OCI-LY1 (cell line): ENCODE data around the gene TBL1X.

ENCODE experiments used
- H2AFZ ChIP-seq: fragments of 200-600 bp; sonication (generic), shearing (Covaris generic); 2 replicates; pipeline ENCODE4 v1.6.0; 2014; ENCODE audit warnings: antibody characterized with exemption, mild to moderate bottlenecking, low read length
- H3F3A ChIP-seq: fragments of 200-600 bp; sonication (generic), shearing (Covaris generic); 2 replicates; pipeline ENCODE4 v1.6.0; 2014; ENCODE audit warnings: mild to moderate bottlenecking, antibody characterized with exemption, low read length, moderate library complexity; ENCODE audit not compliant: insufficient read depth
- H3K27ac ChIP-seq: fragments of 200-600 bp; sonication (generic); 2 replicates; pipeline ENCODE4 v1.5.1; 2014; ENCODE audit warnings: low read length, mixed run types, mild to moderate bottlenecking, low read depth; ENCODE audit not compliant: poor library complexity, severe bottlenecking
- H3K27me3 ChIP-seq: fragments of 200-600 bp; sonication (generic); 2 replicates; pipeline ENCODE4 v1.6.0; 2014; ENCODE audit warnings: antibody characterized with exemption, mild to moderate bottlenecking, low read length, moderate library complexity; ENCODE audit not compliant: insufficient read depth
- H3K36me3 ChIP-seq: fragments of 200-600 bp; sonication (generic); 2 replicates; pipeline ENCODE4 v1.6.1; 2014; ENCODE audit warnings: mild to moderate bottlenecking, antibody characterized with exemption, low read length, moderate library complexity, mixed read lengths; ENCODE audit not compliant: insufficient read depth
- H3K4me1 ChIP-seq: fragments of 200-600 bp; sonication (generic); 2 replicates; pipeline ENCODE4 v1.5.1; 2014; ENCODE audit warnings: mild to moderate bottlenecking, low read length, moderate library complexity; ENCODE audit not compliant: insufficient read depth, severe bottlenecking
- H3K4me2 ChIP-seq: fragments of 200-600 bp; sonication (generic), shearing (Covaris generic); 2 replicates; pipeline ENCODE4 v1.6.1; 2014; ENCODE audit warnings: low read length
- H3K4me3 ChIP-seq: fragments of 200-600 bp; sonication (generic); 2 replicates; pipeline ENCODE4 v1.5.1; 2014; ENCODE audit warnings: low read length, low read depth, mild to moderate bottlenecking, mixed read lengths; ENCODE audit not compliant: poor library complexity, severe bottlenecking
- H3K79me2 ChIP-seq: fragments of 200-600 bp; shearing (Covaris generic); 2 replicates; pipeline ENCODE4 v1.6.1; 2016; ENCODE audit warnings: mixed run types, low read length, mixed read lengths; ENCODE audit not compliant: insufficient read depth
- H3K9ac ChIP-seq: fragments of 200-600 bp; sonication (generic), shearing (Covaris generic); 2 replicates; pipeline ENCODE4 v1.6.1; 2014; ENCODE audit warnings: mild to moderate bottlenecking, low read length, mixed read lengths
- H3K9me2 ChIP-seq: fragments of 200-600 bp; sonication (generic), shearing (Covaris generic); 2 replicates; pipeline ENCODE4 v1.6.1; 2014; ENCODE audit warnings: low read depth, mild to moderate bottlenecking, low read length, mixed read lengths
- H3K9me3 ChIP-seq: fragments of 200-600 bp; shearing (Covaris generic); 2 replicates; pipeline ENCODE4 v1.6.1; 2014; ENCODE audit warnings: low read length, mixed read lengths
- H4K20me1 ChIP-seq: fragments of 200-600 bp; sonication (generic), shearing (Covaris generic); 2 replicates; pipeline ENCODE4 v1.6.0; 2016; ENCODE audit warnings: mild to moderate bottlenecking, low read length; ENCODE audit not compliant: insufficient read depth
- EZH2 ChIP-seq: fragments of 200-600 bp; sonication (generic), shearing (Covaris generic); IDR thresholded peaks from 2 replicates; pipeline ENCODE4 v1.8.0; 2017; ENCODE audit warnings: borderline replicate concordance, mixed run types, mild to moderate bottlenecking, antibody characterized with exemption, low read length, moderate library complexity, mixed read lengths
- TF ChIP-seq, protein P1 (sequence below): fragments of 200-600 bp; sonication (generic), shearing (Covaris generic); IDR thresholded peaks from 2 replicates; pipeline ENCODE4 v1.5.1; 2017; ENCODE audit warnings: mild to moderate bottlenecking, antibody characterized with exemption, low read length, moderate library complexity, mixed read lengths

TBL1X gene

DNA sequence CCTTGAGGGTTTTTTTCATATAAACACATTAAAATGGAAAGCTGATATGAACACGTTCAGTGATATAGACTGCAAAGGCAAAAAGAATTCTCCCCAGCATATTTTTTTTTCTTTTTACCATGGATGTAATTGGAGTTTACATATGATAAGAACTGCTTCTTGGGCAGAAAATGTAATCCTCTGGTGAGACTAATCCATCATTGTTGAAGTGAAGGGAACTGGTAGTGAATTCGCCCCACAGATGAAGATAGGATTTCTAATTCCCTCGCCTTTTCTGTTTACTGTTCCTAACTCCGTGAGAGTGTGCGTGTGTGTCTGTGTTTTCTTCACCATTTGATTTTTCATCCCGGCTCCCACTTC is 211.9 kb downstream of the TBL1X start:
- Histone ChIP-seq H3F3A (no peaks in the 10 kb centered on the region), H3K4me1 (peaks cover 7% of the 10 kb centered on the region), H2AFZ (no peak overlapping the region), H3K27me3 (no peaks in the 10 kb centered on the region), H3K4me2 (no peak overlapping the region), H3K4me3 (no peak overlapping the region), H3K36me3 (peaks cover 20% of the 10 kb centered on the region), H4K20me1 (no peaks in the 10 kb centered on the region), H3K9me3 (no peaks in the 10 kb centered on the region), H3K9me2 (no peaks in the 10 kb centered on the region), H3K9ac (no peak overlapping the region), H3K79me2 (no peaks in the 10 kb centered on the region), H3K27ac (no peak overlapping the region)
- TF ChIP-seq, protein P1, sequence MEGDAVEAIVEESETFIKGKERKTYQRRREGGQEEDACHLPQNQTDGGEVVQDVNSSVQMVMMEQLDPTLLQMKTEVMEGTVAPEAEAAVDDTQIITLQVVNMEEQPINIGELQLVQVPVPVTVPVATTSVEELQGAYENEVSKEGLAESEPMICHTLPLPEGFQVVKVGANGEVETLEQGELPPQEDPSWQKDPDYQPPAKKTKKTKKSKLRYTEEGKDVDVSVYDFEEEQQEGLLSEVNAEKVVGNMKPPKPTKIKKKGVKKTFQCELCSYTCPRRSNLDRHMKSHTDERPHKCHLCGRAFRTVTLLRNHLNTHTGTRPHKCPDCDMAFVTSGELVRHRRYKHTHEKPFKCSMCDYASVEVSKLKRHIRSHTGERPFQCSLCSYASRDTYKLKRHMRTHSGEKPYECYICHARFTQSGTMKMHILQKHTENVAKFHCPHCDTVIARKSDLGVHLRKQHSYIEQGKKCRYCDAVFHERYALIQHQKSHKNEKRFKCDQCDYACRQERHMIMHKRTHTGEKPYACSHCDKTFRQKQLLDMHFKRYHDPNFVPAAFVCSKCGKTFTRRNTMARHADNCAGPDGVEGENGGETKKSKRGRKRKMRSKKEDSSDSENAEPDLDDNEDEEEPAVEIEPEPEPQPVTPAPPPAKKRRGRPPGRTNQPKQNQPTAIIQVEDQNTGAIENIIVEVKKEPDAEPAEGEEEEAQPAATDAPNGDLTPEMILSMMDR = no peak
- no peak for TF ChIP-seq EZH2

DNA sequence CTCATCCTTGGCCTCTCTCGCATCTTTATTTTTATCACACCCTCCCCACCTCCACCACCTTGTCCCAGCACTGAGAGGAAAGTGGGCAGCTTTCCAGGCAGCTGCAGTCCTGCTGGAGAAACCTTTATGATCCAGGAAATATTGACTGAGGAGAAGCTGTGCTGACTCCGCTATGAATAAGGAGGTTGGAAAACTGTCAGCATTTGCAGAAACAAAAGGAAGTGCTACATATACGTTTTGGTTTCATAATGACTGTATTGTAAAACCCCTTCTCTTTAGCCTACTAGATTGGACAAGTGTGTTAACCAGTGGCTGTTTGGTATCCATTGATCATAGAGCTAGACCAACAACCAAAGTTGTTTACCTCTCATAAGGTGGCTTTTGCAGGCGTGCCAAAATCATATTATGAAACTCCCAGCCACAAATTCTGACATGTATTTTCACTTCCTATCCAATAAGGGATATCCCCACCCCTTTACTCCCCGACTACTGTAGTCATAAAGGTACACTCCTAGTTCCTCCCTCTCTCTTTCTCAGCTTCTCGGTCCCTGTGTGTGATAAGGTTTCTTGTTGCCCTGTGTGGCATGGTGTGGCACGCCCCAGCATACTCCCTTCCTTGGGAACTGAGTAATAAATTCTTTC is 212.4 kb downstream of the TBL1X start:
- Histone ChIP-seq H3K79me2 (no peaks in the 10 kb centered on the region), H3K4me1 (peaks cover 2% of the 10 kb centered on the region), H2AFZ (no peak overlapping the region), H3F3A (no peaks in the 10 kb centered on the region), H3K9me3 (no peaks in the 10 kb centered on the region), H3K9me2 (no peaks in the 10 kb centered on the region), H4K20me1 (no peaks in the 10 kb centered on the region), H3K27ac (no peak overlapping the region), H3K9ac (no peak overlapping the region), H3K4me3 (no peak overlapping the region), H3K4me2 (no peak overlapping the region), H3K27me3 (no peaks in the 10 kb centered on the region), H3K36me3 (peaks cover 19% of the 10 kb centered on the region)
- no peak for TF ChIP-seq EZH2
- TF ChIP-seq, protein P1 = no peak

DNA sequence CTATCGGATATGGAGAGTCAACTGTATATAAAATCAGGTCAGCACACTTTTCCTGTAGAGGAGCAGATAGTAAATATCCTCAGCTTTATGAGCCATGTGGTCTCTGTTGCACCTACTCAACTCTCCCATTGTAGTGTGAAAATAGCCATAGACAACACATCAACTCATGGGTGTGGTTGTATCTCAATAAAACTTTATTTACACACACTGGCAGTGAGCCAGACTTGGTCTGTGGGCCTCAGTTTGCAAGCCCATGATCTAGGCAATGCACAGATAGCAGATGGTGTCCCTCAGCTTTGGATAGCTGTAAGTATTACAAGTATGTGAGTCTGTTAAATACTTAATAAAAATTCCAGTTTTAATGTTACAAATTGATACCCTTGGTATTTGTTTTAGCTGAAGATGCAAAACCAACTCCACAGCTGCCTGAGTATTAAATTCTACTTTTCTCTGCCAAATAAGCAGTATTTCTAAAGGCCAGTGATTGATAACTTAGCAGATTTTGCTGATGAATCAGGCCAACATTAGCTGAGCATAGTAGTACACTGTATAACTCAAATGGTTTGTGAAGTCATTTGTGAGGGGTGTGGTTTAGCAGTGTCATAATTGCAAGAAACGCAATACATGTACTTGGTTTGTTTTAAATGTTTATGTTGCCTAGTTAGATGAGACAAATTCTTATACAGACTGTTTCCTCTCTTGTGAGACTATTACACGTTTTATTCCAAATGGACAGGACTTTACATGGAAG is 213.5 kb downstream of the TBL1X start:
- Histone ChIP-seq H3K4me1 (no peaks in the 10 kb centered on the region), H3K36me3 (peaks cover 16% of the 10 kb centered on the region)

More for the DNA sequence above, 213.5 kb downstream of the TBL1X start:
- Histone ChIP-seq H2AFZ (no peak overlapping the region), H3K4me2 (no peak overlapping the region), H3K27me3 (no peaks in the 10 kb centered on the region), H3K79me2 (no peaks in the 10 kb centered on the region), H3F3A (no peaks in the 10 kb centered on the region), H3K9me3 (no peaks in the 10 kb centered on the region), H4K20me1 (no peaks in the 10 kb centered on the region), H3K9me2 (no peaks in the 10 kb centered on the region), H3K9ac (no peak overlapping the region), H3K27ac (no peak overlapping the region), H3K4me3 (no peak overlapping the region)
- no peak for TF ChIP-seq EZH2
